ENCODE results near the gene YIPF5.
A peak's percentile ranks its signal among the peaks of the same experiment; 100 is the strongest.

YIPF5 gene

GRCh38 chr5:144206141-144206540, 35.7 kb upstream of the YIPF5 start:
- Histone ChIP-seq H3K27ac (peak overlapping the region in 1 of 2 donors; percentile 60), H3K9me3 (no peaks in the 10 kb centered on the region), H3K4me3 (peak overlapping the region in 1 of 2 donors; percentile 51), H3K27me3 (no peaks in the 10 kb centered on the region), H3K36me3 (no peaks in the 10 kb centered on the region), H3K4me1 (peaks cover 0 to 40% (median 15%) of the 10 kb centered on the region in 4 donors)
- no peak for DNase-seq
- intact Hi-C loops (cut with DNase I; ENCODE audit: low total_unique reads), result no loop called here
- TF ChIP-seq, protein P1, sequence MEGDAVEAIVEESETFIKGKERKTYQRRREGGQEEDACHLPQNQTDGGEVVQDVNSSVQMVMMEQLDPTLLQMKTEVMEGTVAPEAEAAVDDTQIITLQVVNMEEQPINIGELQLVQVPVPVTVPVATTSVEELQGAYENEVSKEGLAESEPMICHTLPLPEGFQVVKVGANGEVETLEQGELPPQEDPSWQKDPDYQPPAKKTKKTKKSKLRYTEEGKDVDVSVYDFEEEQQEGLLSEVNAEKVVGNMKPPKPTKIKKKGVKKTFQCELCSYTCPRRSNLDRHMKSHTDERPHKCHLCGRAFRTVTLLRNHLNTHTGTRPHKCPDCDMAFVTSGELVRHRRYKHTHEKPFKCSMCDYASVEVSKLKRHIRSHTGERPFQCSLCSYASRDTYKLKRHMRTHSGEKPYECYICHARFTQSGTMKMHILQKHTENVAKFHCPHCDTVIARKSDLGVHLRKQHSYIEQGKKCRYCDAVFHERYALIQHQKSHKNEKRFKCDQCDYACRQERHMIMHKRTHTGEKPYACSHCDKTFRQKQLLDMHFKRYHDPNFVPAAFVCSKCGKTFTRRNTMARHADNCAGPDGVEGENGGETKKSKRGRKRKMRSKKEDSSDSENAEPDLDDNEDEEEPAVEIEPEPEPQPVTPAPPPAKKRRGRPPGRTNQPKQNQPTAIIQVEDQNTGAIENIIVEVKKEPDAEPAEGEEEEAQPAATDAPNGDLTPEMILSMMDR (IDR thresholded peaks at IDR 0.05), result no peak

DNA sequence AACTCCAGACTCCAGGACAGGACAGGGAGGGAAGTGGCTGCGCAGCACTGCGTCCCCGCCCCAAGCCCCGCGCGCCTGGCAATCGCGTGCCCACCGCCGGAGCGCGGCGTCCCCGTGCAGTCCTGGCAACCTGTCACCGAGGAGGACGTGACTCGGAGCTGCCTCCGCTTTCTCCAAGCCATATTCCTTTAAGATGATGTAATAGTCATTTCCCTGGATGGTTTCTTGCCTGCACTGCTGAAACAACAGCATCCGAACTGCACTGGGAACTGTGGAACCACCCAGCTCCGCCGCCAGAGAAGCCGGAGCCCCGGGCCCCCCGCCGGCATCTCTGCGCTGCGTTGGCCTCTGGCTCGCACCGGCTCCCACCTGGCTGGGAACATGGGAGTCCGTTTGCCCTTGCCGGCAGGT, 34.7 kb upstream of the YIPF5 start:
- peak overlapping the region; percentile 51 to 58 for H3K4me3 ChIP-seq
- no peaks in the 10 kb centered on the region for H3K9me3 ChIP-seq
- intact Hi-C loops (cut with DNase I; ENCODE audit: low total_unique reads), result no loop called here
- H3K4me1 ChIP-seq, result peaks cover 0 to 40% (median 15%) of the 10 kb centered on the region in 4 donors
- H3K36me3 ChIP-seq, result no peaks in the 10 kb centered on the region
- H3K27me3 ChIP-seq, result no peaks in the 10 kb centered on the region
- TF ChIP-seq, protein P1 (IDR thresholded peaks at IDR 0.05), result no peak
- peak overlapping the region; percentile 60 to 63 for H3K27ac ChIP-seq
- peak; percentile 39 to 79 for DNase-seq

DNA sequence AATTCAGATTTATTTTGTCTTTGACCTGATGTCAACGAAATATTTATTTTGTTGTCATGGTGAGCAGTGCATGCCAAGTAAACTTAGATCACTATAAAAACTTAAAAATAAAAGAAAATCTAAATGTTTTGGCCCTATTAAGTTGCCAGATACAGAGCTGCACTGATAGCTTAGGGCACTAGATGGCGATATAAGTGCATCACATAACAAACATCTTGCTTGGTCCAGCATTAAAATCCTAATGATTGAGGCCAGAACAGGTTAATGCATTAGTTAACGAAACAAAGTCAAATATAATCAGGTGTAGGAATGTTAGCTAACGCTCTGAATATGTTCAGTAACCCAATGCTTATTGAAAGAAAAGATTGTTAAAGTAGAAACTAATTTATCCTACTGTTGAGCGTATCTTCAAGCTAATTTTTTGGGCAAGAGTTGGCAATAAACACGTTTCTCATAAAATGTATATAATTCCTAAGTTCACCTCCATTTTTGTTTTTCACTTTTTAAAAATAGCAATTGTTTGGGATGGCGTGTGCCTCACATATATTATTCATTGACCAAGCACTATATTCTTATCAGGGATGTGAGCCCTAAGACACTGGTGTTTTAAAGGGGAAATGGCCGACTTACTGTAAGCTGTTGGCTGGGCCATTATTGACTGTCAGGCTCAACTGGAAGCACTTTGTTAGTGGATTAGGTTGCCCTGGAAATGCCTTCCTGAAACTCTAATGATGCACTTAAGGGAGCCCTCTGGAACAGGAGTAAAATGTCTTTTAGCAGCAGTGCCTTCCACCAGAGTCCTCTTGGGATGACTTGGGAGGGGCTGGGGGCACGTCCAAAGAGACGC, 33.5 kb upstream of the YIPF5 start:
- no peaks in the 10 kb centered on the region for H3K27me3 ChIP-seq
- intact Hi-C loops (cut with DNase I; ENCODE audit: low total_unique reads), result loop anchor here (5.0 kb wide), 2 partner anchors 1623 to 1843 kb away; no protein-coding TSS in a partner anchor
- TF ChIP-seq, protein P1 (IDR thresholded peaks at IDR 0.05), result peak; percentile 70 to 85

GRCh38 chr5:144202726-144203125, 32.3 kb upstream of the YIPF5 start:
- Histone ChIP-seq H3K27me3 (no peaks in the 10 kb centered on the region), H3K36me3 (no peaks in the 10 kb centered on the region), H3K27ac (no peak overlapping the region), H3K9me3 (no peaks in the 10 kb centered on the region), H3K4me3 (no peak overlapping the region), H3K4me1 (peaks cover 0 to 36% (median 15%) of the 10 kb centered on the region in 4 donors)
- intact Hi-C loops (cut with DNase I; ENCODE audit: low total_unique reads), result loop anchor here (5.0 kb wide), 2 partner anchors 1625 to 1845 kb away; no protein-coding TSS in a partner anchor
- DNase-seq, result no peak
- TF ChIP-seq, protein P1 (IDR thresholded peaks at IDR 0.05), result no peak

More for the DNA sequence above, 33.5 kb upstream of the YIPF5 start:
- H3K36me3 ChIP-seq, result no peaks in the 10 kb centered on the region
- H3K4me3 ChIP-seq, result peak overlapping the region in 1 of 2 donors; percentile 58
- peak overlapping the region; percentile 60 to 63 for H3K27ac ChIP-seq
- DNase-seq, result peak in 1 of 2 donors; percentile 40
- H3K4me1 ChIP-seq, result peaks cover 0 to 40% (median 15%) of the 10 kb centered on the region in 4 donors
- H3K9me3 ChIP-seq, result no peaks in the 10 kb centered on the region

- no peak overlapping the region for H3K4me3 ChIP-seq
- no peaks in the 10 kb centered on the region for H3K9me3 ChIP-seq
- DNase-seq, result no peak
- H3K27ac ChIP-seq, result no peak overlapping the region
- TF ChIP-seq, protein P1 (IDR thresholded peaks at IDR 0.05), result no peak
- no peaks in the 10 kb centered on the region for H3K27me3 ChIP-seq
- H3K36me3 ChIP-seq, result no peaks in the 10 kb centered on the region
- peaks cover 0 to 30% (median 15%) of the 10 kb centered on the region in 4 donors for H3K4me1 ChIP-seq
- intact Hi-C loops (cut with DNase I; ENCODE audit: low total_unique reads), result loop anchor here (5.0 kb wide), 2 partner anchors 1625 to 1845 kb away; no protein-coding TSS in a partner anchor
Observed at GRCh38 chr5:144202072-144202471, 31.6 kb upstream of the YIPF5 start.
